PC-3 (cell line): ENCODE measurements around the gene BCL7C. TPM values are rescaled to one million over a fixed set of nuclear protein-coding genes. Genes with fewer than 3 reads are reported as not detected.

Experiments used
- ATAC-seq: fragments of 200-7000 bp; cut with Tn5 transposase; 2 replicates; pipeline ENCODE4 v1.9.1; 2020; ENCODE audit warnings: mild to moderate bottlenecking, moderate library complexity
- BruUV-seq: library from RNA; stranded (reverse); fragments of 400-500 nt; replicated peaks from 2 replicates; lab custom pipeline; 2021; lab: Mats Ljungman, UMichigan
- CTCF ChIA-PET: fragments of 300-600 bp; sonication (Branson Sonifier 250); formaldehyde crosslinking; loops from one replicate; lab custom pipeline; 2022; ENCODE audit warnings: antibody characterized with exemption; lab: Charles Lee
- POLR2A ChIA-PET: fragments of 300-600 bp; sonication (Branson Sonifier 250); formaldehyde crosslinking; loops from one replicate; lab custom pipeline; 2022; ENCODE audit warnings: antibody characterized with exemption; ENCODE audit not compliant: unreplicated experiment; lab: Charles Lee
- DNase-seq: peaks from one replicate; pipeline ENCODE4 v3.0.0-alpha.2; 2015
- H2AFZ ChIP-seq: fragments of 300-600 bp; sonication (generic); 2 replicates; pipeline ENCODE4 v1.6.0; 2016; ENCODE audit warnings: antibody characterized with exemption, low read length
- H3F3A ChIP-seq: fragments of 300-600 bp; sonication (generic); one replicate; pipeline ENCODE4 v1.6.0; 2017; ENCODE audit warnings: antibody characterized with exemption, low read length, control low read depth, mild to moderate bottlenecking; ENCODE audit not compliant: unreplicated experiment
- H3K27ac ChIP-seq: fragments of 300-600 bp; sonication (generic); 2 replicates; pipeline ENCODE4 v1.5.1; 2016; ENCODE audit warnings: mild to moderate bottlenecking, low read length
- H3K27me3 ChIP-seq: fragments of 300-600 bp; sonication (generic); 2 replicates; pipeline ENCODE4 v1.6.1; 2016; ENCODE audit warnings: low read length, mixed read lengths
- H3K36me3 ChIP-seq: fragments of 300-600 bp; sonication (generic); 2 replicates; pipeline ENCODE4 v1.6.1; 2016; ENCODE audit warnings: low read depth, mixed run types, low read length, mixed read lengths
- H3K4me1 ChIP-seq: fragments of 300-600 bp; sonication (generic); 2 replicates; pipeline ENCODE4 v1.5.1; 2016; ENCODE audit warnings: low read length; ENCODE audit not compliant: insufficient read depth
- H3K4me2 ChIP-seq: fragments of 300-600 bp; sonication (generic); 2 replicates; pipeline ENCODE4 v1.6.0; 2016; ENCODE audit warnings: low read length
- H3K4me3 ChIP-seq: fragments of 300-600 bp; sonication (generic); 2 replicates; pipeline ENCODE4 v1.5.1; 2016; ENCODE audit warnings: mild to moderate bottlenecking, low read length, mixed read lengths
- H3K79me2 ChIP-seq: fragments of 300-600 bp; sonication (generic); 2 replicates; pipeline ENCODE4 v1.6.1; 2017; ENCODE audit warnings: low read length, mixed read lengths
- H3K9ac ChIP-seq: fragments of 300-600 bp; sonication (generic); 2 replicates; pipeline ENCODE4 v1.6.0; 2016; ENCODE audit warnings: mild to moderate bottlenecking, low read length
- H3K9me2 ChIP-seq: fragments of 300-600 bp; sonication (generic); replicated peaks from 2 replicates; pipeline ENCODE4 v1.6.1; 2016; ENCODE audit warnings: mixed run types, low read length, mixed read lengths
- H3K9me3 ChIP-seq: fragments of 300-600 bp; sonication (generic); 2 replicates; pipeline ENCODE4 v1.6.1; 2016; ENCODE audit warnings: low read length, mixed read lengths
- H4K20me1 ChIP-seq: fragments of 300-600 bp; sonication (generic); 2 replicates; pipeline ENCODE4 v1.6.1; 2016; ENCODE audit warnings: low read length, mixed read lengths
- CTCF ChIP-seq: fragments of 300-600 bp; sonication (generic); conservative IDR thresholded peaks from 2 replicates; pipeline ENCODE4 v1.5.1; 2017; ENCODE audit warnings: antibody characterized with exemption, low read depth, mild to moderate bottlenecking, low read length
- EZH2 ChIP-seq: fragments of 300-600 bp; sonication (generic); IDR thresholded peaks from one replicate; pipeline ENCODE4 v1.6.1; 2017; ENCODE audit warnings: antibody characterized with exemption, mild to moderate bottlenecking, low read length; ENCODE audit not compliant: unreplicated experiment
- EZH2phosphoT487 ChIP-seq: fragments of 300-600 bp; sonication (generic); IDR thresholded peaks from 2 replicates; pipeline ENCODE4 v1.6.1; 2018; ENCODE audit warnings: mild to moderate bottlenecking, antibody characterized with exemption, low read length, borderline replicate concordance
- intact Hi-C: fragments of 100-400 bp; cut with micrococcal nuclease; formaldehyde crosslinking; loops from 2 replicates; pipeline ENCODE4 v1.9.0; 2023
- total RNA-seq: library from RNA; depleted of rRNA; stranded (reverse); fragments of >200 nt; gene quantifications from 2 replicates; pipeline ENCODE4 v1.2.3, GENCODE V29; 2014

The BCL7C gene
- total RNA-seq, 1 experiment from 2014 or later, result 75.6 TPM

- H3F3A ChIP-seq, result no peaks in the 10 kb centered on the region
- H3K79me2 ChIP-seq, result peaks cover 6% of the 10 kb centered on the region
- H3K4me3 ChIP-seq, result no peak overlapping the region
- H2AFZ ChIP-seq, result no peak overlapping the region
- no peaks in the 10 kb centered on the region for H3K4me1 ChIP-seq
- ATAC-seq (no peak), DNase-seq (no peak)
- H3K9me2 ChIP-seq, result no peaks in the 10 kb centered on the region
- no peaks in the 10 kb centered on the region; the same call in 1 of the 2 replicates for H3K36me3 ChIP-seq
- no peaks in the 10 kb centered on the region for H3K9me3 ChIP-seq
- H4K20me1 ChIP-seq, result no peaks in the 10 kb centered on the region
- H3K27ac ChIP-seq, result no peak overlapping the region
- H3K9ac ChIP-seq, result no peak overlapping the region
- H3K27me3 ChIP-seq, result no peaks in the 10 kb centered on the region
- ChIA-PET CTCF (no interaction called here), POLR2A (no interaction called here)
- no peak overlapping the region for H3K4me2 ChIP-seq
- intact Hi-C loops, result no loop called here
- no TSS peak for BruUV-seq
- TF ChIP-seq EZH2phosphoT487, result no peak
- TF ChIP-seq EZH2, result no peak
- TF ChIP-seq CTCF, result no peak
Observed at GRCh38 chr16:30926937-30927788, 33.3 kb upstream of the BCL7C start.

GRCh38 chr16:30925995-30926811 lies 32.3 kb upstream of the BCL7C start:
- ChIA-PET POLR2A (interaction anchor here (0.6 kb wide), 1 partner anchor 178 kb away, joined by 6 read pairs; the partner anchor contains the start of gene PHKG2), CTCF (no interaction called here)
- DNase-seq (no peak), ATAC-seq (no peak)
- intact Hi-C loops, result no loop called here
- Histone ChIP-seq H3K9me3 (no peaks in the 10 kb centered on the region), H3K79me2 (peaks cover 6% of the 10 kb centered on the region), H2AFZ (no peak overlapping the region), H3K27me3 (no peaks in the 10 kb centered on the region), H3K4me3 (no peak overlapping the region), H3K9me2 (no peaks in the 10 kb centered on the region), H4K20me1 (no peaks in the 10 kb centered on the region), H3K4me1 (peaks cover 7% of the 10 kb centered on the region), H3K27ac (no peak overlapping the region), H3K4me2 (no peak overlapping the region), H3K36me3 (no peaks in the 10 kb centered on the region; the same call in 1 of the 2 replicates), H3F3A (no peaks in the 10 kb centered on the region), H3K9ac (no peak overlapping the region)
- TF ChIP-seq CTCF (no peak), EZH2 (no peak), EZH2phosphoT487 (no peak)
- BruUV-seq, result no TSS peak
